ENCODE measurements around the gene KCNK15.
"Not testable (repeated sequence)": the region's sequence is repeated elsewhere in the genome, so short reads cannot be mapped to it uniquely, and the experiment has no call there.

KCNK15 gene

GRCh38 chr20:44759595-44759994, 13.9 kb downstream of the KCNK15 start:
- no peak for DNase-seq

DNA sequence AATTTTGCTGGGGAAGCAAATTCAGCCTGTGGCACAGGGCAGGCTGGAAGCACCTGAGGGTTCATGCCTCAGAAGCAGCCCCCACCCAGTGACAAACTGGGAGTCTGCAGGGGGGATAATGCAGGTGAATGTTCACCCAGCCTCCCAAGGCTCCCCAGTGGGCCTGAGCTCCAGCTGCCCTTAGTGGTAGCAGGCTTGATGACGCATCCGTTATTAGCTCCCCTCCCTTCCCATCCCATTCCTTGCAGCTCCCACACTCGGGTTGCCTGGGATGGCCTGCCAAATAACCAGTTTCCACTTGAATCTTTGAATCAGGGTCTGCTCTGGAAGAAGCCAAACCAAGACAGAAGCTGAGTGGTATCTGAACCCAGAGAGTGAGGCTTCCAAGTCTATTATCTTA, 15.8 kb downstream of the KCNK15 start:
- DNase-seq = no peak

DNA sequence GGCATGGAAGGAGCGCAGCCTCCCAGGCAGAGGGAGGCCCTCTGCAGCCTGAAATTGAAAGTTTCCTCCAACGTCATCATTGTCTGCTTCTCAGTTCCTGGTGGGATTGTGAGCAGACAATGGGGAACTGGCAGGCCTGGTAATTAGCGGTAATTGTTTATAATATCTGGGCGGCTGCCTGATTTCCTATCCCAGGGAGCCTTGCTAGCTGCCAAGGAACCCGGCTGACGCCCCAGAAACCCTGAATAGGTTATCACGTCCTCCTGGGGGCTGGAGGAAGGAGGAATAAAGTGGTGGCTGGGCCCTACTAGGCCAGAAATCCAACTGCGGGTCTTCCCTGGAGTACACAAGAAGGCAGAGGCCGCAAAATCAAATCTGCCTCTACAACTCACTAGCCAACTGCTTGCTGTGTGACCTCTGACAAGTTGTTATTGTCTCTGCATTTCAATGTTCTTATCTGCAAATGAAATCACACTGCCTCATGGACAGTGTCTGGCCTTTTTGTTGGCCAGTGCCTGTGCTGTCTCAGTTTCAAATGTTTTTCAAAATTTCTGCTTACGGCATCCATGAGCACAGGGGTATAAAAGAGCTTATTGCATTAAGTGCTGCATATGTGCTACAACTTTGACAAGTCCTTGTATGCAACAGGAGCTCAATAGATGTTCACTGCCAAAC, 16.9 kb downstream of the KCNK15 start:
- no peak for DNase-seq

GRCh38 chr20:44763798-44764197, 18.1 kb downstream of the KCNK15 start:
- DNase-seq = not testable (repeated sequence)

DNA sequence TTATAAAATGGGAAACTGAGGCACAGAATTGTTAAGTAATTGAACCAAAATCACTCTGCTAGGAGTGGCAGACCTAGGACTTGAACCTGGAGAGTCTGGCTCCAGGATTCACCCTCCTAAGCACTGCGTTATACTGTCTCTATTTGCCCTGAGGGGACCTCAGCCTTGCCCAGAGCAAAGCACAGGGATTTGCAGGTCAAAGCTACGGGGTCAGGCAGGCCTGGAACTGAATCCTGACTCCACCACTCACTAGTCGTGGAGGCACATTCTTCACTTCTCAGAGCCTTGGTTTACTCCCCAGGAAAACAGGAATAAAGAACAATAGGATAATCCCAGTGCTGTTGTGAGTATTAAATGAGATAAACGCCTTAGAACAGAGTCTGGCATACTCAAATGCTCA, 19.4 kb downstream of the KCNK15 start:
- no peak for DNase-seq

GRCh38 chr20:44765701-44766347, 20.2 kb downstream of the KCNK15 start:
- no peak for DNase-seq

GRCh38 chr20:44768256-44768655, 22.6 kb downstream of the KCNK15 start:
- DNase-seq = no peak

GRCh38 chr20:44768854-44769480, 23.3 kb downstream of the KCNK15 start:
- no peak for DNase-seq

DNA sequence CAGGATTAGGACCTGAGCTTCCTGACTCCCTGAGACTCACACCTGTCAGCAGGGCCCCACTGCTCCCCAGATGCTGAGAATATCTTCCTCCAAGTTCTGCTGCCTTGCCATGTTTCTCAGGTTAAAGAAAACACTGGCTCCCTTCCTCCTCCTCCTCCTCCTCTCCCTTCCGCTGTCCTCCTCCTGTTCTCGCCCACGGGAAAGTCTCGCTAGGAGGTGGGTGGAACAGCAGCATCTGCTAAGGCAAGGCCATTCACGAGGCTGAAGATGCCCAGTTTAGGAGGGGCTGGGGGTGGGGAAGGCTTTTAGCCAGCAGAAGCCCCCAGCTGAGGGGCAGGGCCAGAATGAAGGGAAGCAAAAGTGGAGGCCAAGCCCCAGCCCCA, 23.8 kb downstream of the KCNK15 start:
- DNase-seq = no peak

DNA sequence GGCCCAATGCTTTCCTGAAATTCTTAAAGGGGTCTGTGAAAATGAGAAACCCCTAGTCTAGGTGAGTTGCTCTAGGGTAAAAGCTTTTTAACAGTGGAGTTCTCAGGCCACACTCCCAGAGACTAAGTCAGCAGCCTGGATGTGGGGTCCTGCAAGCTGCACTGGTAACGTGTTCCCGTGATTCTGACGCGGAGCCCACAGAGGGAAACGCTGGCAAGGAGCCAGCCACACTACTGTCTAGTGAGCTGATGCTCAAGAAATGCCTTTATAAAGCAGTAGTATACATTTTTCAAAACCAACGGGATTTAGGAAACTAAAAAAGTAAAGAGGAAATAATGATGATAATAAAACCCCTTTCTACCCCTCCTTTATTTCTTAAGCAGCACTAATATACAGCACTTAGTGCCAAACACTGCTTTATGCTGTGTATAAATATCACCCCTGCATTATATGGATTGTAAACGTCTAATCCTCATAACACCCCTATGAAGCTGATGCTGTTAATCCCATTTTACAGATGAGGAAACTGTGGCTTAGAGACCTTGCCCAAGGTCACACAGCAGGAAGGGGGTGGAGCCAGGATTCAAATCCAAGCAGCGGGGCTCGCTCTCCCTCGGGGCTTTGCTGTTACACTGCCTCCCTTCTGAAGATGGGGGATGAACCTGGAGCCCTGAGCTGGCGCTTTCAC, 25.0 kb downstream of the KCNK15 start:
- DNase-seq = no peak

DNA sequence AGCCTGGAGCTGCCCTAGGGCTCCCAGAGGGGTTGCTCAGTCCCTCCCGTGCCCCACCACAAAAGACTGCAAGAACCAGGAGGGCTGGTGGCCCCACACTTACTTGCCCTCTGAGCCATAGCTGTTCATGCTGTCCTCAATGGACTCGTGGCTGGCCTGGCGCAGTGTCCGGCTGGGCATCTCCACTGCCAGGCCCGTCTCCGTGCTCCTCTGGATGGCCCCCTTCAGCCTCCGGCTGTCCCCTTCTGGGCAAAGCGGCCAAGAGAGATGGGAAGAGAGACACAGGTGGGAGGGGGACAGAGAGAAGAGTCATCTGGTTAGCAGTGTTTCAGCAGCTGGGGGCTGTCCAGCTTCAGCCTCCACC, 25.5 kb downstream of the KCNK15 start:
- DNase-seq = no peak

DNA sequence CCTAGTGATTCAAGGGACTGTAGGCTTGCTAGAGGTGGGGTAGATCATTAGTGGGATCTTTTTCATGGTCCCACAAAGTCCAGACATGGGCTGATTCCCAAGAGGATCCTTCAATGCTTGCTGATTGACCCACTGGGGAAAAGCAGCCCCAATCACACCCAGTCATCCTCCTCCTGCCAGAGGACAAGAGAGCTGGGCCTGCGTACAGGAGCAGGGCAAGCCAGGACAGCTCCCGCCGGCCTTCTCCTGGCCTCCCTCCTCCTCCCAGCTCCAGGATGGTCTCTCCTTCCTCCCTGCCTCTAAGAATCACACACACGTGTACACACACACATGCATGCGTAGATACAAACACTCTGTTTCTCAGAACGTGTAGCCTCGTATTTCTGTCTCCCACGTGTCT, 27.0 kb downstream of the KCNK15 start:
- no peak for DNase-seq

- no peak for DNase-seq
These were observed 27.6 kb downstream of the KCNK15 start for GRCh38 chr20:44773070-44773829.

DNA sequence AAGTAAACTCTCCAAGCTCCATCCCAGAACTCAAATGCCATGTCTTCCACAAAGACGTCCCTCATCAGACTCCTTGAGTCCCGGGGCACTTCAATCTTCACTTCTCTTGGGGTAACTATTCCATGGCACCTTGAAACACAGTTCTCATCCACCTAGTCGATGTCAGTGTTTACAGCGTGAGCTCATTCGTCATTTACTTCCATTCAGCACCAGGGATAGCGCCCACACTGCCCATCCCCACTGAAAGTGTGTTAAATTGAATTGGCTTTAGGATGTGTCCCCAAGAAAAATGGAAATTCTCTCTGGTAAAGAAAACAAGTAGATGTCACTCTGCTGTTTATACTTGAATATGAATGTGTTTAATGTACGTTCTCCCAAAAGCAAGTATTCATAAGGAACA, 31.3 kb downstream of the KCNK15 start:
- DNase-seq = no peak

DNA sequence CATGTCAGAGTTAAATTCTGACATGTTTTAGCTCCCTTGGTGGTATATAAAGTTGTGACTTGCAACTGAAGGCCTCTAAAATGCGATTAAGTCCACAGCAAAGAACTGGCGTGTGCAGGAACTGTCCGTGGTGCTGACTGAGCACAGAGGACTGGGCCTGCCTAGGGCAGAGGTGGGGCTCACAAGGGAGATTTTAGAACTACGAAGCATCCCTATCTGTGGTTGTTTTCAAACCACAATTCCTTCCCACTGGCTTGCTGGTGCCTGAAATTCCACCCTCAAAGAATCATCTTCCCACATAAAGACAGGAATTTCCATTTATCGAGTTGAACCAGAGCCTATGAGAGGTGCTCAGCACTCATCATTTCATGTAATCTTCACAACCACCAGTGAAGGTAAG, 34.6 kb downstream of the KCNK15 start:
- no peak for DNase-seq

- no peak for DNase-seq
These were observed 35.5 kb downstream of the KCNK15 start for GRCh38 chr20:44781118-44781517.

DNA sequence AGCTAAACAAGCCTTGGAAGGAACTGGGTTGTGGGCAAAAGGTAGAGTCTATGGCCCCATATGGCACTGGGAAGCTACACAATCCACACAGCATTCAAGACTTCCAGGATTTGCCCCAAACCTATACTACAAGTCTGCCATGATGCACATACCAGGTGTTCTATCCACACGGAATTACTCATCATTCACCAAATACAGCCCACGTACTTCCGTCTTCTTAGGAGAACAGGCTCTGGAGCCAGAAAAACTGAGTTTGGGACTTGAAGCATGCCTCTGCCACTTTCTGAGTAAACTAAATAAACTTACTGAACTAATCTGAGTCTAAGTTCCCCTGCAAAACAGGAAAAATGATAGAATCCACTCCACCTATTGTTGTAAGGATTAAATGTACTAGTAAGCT, 36.1 kb downstream of the KCNK15 start:
- no peak for DNase-seq

- DNase-seq = no peak
These were observed 39.0 kb downstream of the KCNK15 start for GRCh38 chr20:44784688-44785087.

DNA sequence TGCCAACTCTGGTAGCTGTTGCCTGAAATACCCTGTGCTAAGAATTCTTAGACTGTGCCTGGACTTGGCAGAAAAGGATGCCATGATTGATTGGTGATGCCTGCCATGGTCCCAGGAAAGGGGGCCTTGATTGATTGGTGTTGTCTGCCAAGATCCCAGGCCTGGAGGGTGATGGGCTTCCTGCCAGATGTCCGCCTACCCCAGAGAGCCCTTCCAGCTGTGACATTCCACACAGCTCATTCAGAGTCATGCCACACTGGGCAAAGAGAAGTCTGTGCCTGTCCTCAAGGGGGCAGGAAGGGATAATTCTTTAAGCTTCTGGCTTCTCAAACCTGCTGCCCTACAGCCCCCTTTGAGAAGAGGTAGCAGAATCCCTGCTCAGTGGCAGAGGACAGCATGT, 40.1 kb downstream of the KCNK15 start:
- DNase-seq = no peak

DNA sequence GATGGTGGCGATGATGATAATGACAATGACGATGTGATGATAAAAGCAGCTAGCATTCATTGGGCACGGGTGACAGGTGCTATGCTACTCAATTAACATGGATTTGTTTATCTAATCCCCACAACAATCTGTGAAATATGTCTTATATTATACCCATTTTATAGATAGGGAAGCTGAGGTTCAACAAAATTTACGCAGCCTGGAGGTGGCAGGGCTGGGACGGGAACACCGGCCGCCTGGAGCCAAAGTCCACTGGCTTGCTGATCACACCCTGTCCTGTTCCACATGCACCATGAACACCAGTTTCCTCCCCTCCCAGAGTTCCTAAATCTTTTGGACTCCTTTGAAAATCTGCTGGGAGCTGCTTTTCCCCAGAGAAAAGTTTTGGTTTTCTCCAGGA, 41.6 kb downstream of the KCNK15 start:
- DNase-seq = no peak

- no peak for DNase-seq
These were observed 43.2 kb downstream of the KCNK15 start for GRCh38 chr20:44788706-44789456.

DNA sequence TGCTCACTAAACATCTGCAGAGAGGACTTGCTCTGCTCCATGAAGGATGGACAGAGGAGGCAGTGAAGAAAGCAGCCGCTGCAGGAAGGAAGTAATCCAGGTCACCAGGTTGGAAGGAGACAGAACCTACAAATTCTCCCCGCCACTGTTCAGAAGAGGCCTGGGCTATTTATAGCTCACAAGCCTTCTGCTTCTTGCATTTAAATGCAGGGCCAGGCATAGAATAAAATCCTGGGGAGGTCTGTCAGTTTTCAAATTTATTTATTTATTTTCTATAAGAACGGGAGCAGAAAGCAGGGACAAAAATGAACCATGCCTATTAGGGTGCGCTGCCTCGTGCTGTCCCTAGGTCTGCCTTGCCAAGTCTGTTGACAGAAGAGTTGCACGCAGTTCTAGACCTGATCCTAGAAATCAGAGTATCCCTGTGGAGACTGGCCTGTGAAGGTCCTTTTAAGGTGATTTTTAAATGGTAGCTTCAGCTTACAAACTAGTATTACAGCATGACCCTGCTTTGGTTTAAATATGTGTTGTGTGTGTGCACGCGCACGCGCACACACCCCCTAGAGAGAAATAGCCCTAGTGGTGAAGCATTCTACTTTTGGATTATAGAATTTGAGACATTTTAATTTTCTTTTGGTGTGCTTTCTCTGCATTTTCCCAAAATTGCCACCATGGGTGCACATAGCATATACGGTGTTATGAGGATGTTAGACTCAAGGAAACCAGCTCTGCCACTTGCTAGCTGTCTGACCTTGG, 45.2 kb downstream of the KCNK15 start:
- no peak for DNase-seq
